Panc1 (cell line): ENCODE results near the gene FA2H. TPM values are rescaled to one million over a fixed set of nuclear protein-coding genes. Genes with fewer than 3 reads are reported as not detected.

Experiments
- ATAC-seq: fragments of 200-7000 bp; cut with Tn5 transposase; 2 replicates; pipeline ENCODE4 v1.9.1; 2020; ENCODE audit warnings: mild to moderate bottlenecking, moderate library complexity
- BruUV-seq: library from RNA; stranded (reverse); fragments of 400-500 nt; replicated peaks from 2 replicates; lab custom pipeline; 2021; lab: Mats Ljungman, UMichigan
- CTCF ChIA-PET: fragments of 300-600 bp; sonication (Branson Sonifier 250); formaldehyde crosslinking; loops from one replicate; lab custom pipeline; 2022; ENCODE audit warnings: antibody characterized with exemption; lab: Charles Lee
- POLR2A ChIA-PET: fragments of 300-600 bp; sonication (Branson Sonifier 250); formaldehyde crosslinking; loops from one replicate; lab custom pipeline; 2022; ENCODE audit warnings: antibody characterized with exemption; lab: Charles Lee
- DNase-seq: peaks from one replicate; pipeline ENCODE4 v3.0.0-alpha.2; 2010; ENCODE audit warnings: low read depth, low spot score
- H3K27ac ChIP-seq: 2 replicates; pipeline ENCODE4 v1.5.1; 2011; ENCODE audit warnings: mild to moderate bottlenecking, low read length, inconsistent platforms
- H3K27me3 ChIP-seq: fragments of 200-500 bp; sonication (Bioruptor generic); 2 replicates; pipeline ENCODE4 v1.6.0; 2014; ENCODE audit warnings: low read length, inconsistent platforms; ENCODE audit not compliant: control insufficient read depth, insufficient read depth
- H3K36me3 ChIP-seq: fragments of 200-500 bp; sonication (Bioruptor generic); 2 replicates; pipeline ENCODE4 v1.5.1; 2014; ENCODE audit warnings: inconsistent platforms, mild to moderate bottlenecking, low read length, moderate library complexity; ENCODE audit not compliant: control insufficient read depth, insufficient read depth
- H3K4me1 ChIP-seq: 2 replicates; pipeline ENCODE4 v1.5.1; 2011; ENCODE audit warnings: inconsistent platforms, mild to moderate bottlenecking, low read length, moderate library complexity; ENCODE audit not compliant: control insufficient read depth, insufficient read depth
- H3K4me3 ChIP-seq, 2 experiments: 2 replicates each; pipeline ENCODE4 v1.5.1; 2011 to 2012; ENCODE audit warnings: low read depth in 2 of 2, low read length in 2 of 2, mild to moderate bottlenecking in 2 of 2, inconsistent platforms in 1 of 2, moderate library complexity in 1 of 2
- H3K9me3 ChIP-seq: fragments of 200-500 bp; sonication (Bioruptor generic); 2 replicates; pipeline ENCODE4 v1.5.1; 2014; ENCODE audit warnings: low read depth, mild to moderate bottlenecking, inconsistent platforms, low read length, moderate library complexity; ENCODE audit not compliant: control insufficient read depth, insufficient read depth
- POLR2AphosphoS5 ChIP-seq: IDR thresholded peaks from 2 replicates; pipeline ENCODE4 v1.6.1; 2012; ENCODE audit warnings: mild to moderate bottlenecking, low read depth, low read length, moderate library complexity
- SIN3A ChIP-seq: IDR thresholded peaks from 2 replicates; pipeline ENCODE4 v1.6.1; 2012; ENCODE audit warnings: low read depth, mild to moderate bottlenecking, low read length, moderate library complexity, borderline replicate concordance; ENCODE audit not compliant: insufficient read depth
- TCF7L2 ChIP-seq: IDR thresholded peaks from 2 replicates; pipeline ENCODE4 v1.6.1; 2011; ENCODE audit warnings: mild to moderate bottlenecking, low read depth, low read length, inconsistent platforms
- in situ Hi-C: cut with HindIII; loops from 2 replicates; pipeline ENCODE4 v1.10.0; 2016; ENCODE audit warnings: low sequenced_read_pairs, low pct_unique_long_range_greater_than_20kb
- intact Hi-C: fragments of 100-400 bp; cut with micrococcal nuclease; formaldehyde crosslinking; loops from one replicate; pipeline ENCODE4 v1.10.0; 2022; ENCODE audit not compliant: unreplicated experiment
- total RNA-seq: library from RNA; stranded (reverse); gene quantifications from one replicate; pipeline ENCODE4 v1.2.1, GENCODE V29; 2021; ENCODE audit not compliant: unreplicated experiment
- TF ChIP-seq, protein P1 (sequence below), 2 experiments: IDR thresholded peaks; 2 replicates each; pipeline ENCODE4 v1.6.1; 2011 to 2012; ENCODE audit warnings: low read depth in 2 of 2, control low read depth in 1 of 2, low read length in 1 of 2, mild to moderate bottlenecking in 1 of 2, moderate library complexity in 1 of 2; ENCODE audit not compliant: insufficient read depth in 1 of 2
- TF ChIP-seq, protein P2 (sequence below): fragments of 450-650 bp; IDR thresholded peaks from 2 replicates; pipeline ENCODE4 v1.5.1; 2017; ENCODE audit warnings: mild to moderate bottlenecking

FA2H gene
- total RNA-seq, 1 experiment from 2014 or later, result 0.15 TPM

DNA sequence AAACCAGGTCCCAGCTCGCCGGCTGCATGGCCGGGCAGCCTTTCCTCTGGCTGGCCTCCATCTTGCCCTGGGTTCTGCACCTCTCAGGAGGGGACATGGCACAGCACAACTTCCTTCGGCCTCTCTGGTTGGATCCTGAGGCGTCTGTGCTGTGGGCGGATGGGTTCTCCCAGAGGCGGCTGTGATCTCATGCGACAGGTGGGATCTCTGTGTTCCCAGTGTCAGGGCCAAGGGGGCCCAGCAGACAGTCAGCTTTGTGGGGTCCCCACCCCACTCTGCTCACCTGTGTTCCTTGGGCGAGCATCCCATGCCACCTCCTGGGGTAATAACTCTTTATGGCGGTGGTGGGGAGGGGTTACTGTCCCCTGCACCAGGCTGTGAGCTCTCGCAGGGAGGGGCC, 35.8 kb downstream of the FA2H start:
- no peaks in the 10 kb centered on the region for H3K36me3 ChIP-seq
- TF ChIP-seq POLR2AphosphoS5 (no peak), TCF7L2 (no peak), SIN3A (no peak)
- TF ChIP-seq, protein P1, sequence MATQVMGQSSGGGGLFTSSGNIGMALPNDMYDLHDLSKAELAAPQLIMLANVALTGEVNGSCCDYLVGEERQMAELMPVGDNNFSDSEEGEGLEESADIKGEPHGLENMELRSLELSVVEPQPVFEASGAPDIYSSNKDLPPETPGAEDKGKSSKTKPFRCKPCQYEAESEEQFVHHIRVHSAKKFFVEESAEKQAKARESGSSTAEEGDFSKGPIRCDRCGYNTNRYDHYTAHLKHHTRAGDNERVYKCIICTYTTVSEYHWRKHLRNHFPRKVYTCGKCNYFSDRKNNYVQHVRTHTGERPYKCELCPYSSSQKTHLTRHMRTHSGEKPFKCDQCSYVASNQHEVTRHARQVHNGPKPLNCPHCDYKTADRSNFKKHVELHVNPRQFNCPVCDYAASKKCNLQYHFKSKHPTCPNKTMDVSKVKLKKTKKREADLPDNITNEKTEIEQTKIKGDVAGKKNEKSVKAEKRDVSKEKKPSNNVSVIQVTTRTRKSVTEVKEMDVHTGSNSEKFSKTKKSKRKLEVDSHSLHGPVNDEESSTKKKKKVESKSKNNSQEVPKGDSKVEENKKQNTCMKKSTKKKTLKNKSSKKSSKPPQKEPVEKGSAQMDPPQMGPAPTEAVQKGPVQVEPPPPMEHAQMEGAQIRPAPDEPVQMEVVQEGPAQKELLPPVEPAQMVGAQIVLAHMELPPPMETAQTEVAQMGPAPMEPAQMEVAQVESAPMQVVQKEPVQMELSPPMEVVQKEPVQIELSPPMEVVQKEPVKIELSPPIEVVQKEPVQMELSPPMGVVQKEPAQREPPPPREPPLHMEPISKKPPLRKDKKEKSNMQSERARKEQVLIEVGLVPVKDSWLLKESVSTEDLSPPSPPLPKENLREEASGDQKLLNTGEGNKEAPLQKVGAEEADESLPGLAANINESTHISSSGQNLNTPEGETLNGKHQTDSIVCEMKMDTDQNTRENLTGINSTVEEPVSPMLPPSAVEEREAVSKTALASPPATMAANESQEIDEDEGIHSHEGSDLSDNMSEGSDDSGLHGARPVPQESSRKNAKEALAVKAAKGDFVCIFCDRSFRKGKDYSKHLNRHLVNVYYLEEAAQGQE (IDR thresholded peaks at IDR 0.05; ENCODE audit: insufficient read depth in 1 of 2, low read depth in 2 of 2, low read length in 1 of 2), result no peak
- TF ChIP-seq, protein P2, sequence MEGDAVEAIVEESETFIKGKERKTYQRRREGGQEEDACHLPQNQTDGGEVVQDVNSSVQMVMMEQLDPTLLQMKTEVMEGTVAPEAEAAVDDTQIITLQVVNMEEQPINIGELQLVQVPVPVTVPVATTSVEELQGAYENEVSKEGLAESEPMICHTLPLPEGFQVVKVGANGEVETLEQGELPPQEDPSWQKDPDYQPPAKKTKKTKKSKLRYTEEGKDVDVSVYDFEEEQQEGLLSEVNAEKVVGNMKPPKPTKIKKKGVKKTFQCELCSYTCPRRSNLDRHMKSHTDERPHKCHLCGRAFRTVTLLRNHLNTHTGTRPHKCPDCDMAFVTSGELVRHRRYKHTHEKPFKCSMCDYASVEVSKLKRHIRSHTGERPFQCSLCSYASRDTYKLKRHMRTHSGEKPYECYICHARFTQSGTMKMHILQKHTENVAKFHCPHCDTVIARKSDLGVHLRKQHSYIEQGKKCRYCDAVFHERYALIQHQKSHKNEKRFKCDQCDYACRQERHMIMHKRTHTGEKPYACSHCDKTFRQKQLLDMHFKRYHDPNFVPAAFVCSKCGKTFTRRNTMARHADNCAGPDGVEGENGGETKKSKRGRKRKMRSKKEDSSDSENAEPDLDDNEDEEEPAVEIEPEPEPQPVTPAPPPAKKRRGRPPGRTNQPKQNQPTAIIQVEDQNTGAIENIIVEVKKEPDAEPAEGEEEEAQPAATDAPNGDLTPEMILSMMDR, result no peak
- no peaks in the 10 kb centered on the region for H3K27me3 ChIP-seq
- no peaks in the 10 kb centered on the region; the same call in 1 of the 2 replicates for H3K4me1 ChIP-seq
- in situ Hi-C loops (no loop called here), intact Hi-C loops (no loop called here)
- ATAC-seq, result no peak
- H3K9me3 ChIP-seq, result no peaks in the 10 kb centered on the region
- BruUV-seq, result no TSS peak
- no peak for DNase-seq
- no peak overlapping the region for H3K27ac ChIP-seq
- ChIA-PET POLR2A (no interaction called here), CTCF (no interaction called here)
- H3K4me3 ChIP-seq, result no peak overlapping the region

DNA sequence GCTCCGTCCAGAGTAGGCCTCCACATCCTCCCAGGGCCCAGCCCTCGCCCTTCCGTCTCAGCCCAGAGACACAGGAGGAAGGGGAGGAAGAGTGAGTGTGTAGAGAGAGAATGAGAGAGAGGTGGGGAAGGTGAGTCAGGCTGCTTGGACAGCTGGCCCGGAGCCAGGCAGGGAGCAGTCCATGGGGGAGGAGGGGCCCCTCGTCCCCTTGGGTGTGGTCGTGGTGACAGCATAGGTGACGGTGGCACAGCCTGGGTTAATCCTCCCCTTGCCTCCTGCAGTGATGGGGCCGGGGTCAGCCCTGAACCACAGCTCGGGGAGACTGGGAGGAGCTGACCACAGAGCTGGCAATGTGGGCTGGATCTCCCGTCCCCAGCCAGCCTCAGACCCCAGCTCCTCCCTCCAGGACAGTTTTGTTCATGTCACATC, 36.5 kb downstream of the FA2H start:
- no peak overlapping the region for H3K4me3 ChIP-seq
- H3K4me1 ChIP-seq, result no peaks in the 10 kb centered on the region; the same call in 1 of the 2 replicates
- ATAC-seq (peak; percentile 28; the same call in 1 of the 2 replicates), DNase-seq (no peak)
- no peaks in the 10 kb centered on the region for H3K9me3 ChIP-seq
- no peaks in the 10 kb centered on the region for H3K27me3 ChIP-seq
- BruUV-seq, result no TSS peak
- intact Hi-C loops (no loop called here), in situ Hi-C loops (no loop called here)
- ChIA-PET CTCF (interaction anchor here (0.6 kb wide), 1 partner anchor 786 kb away, joined by 3 read pairs; no protein-coding TSS in a partner anchor), POLR2A (no interaction called here)
- no peaks in the 10 kb centered on the region for H3K36me3 ChIP-seq
- no peak overlapping the region for H3K27ac ChIP-seq
- TF ChIP-seq, protein P1 (IDR thresholded peaks at IDR 0.05; ENCODE audit: insufficient read depth in 1 of 2, low read depth in 2 of 2, low read length in 1 of 2), result no peak
- no peak for TF ChIP-seq SIN3A
- TF ChIP-seq POLR2AphosphoS5, result no peak
- no peak for TF ChIP-seq TCF7L2
- TF ChIP-seq, protein P2, result no peak
